Sigmoid colon (tissue), 4 donors: ENCODE measurements around the gene BTNL3.

Experiments
- EP300 ChIP-seq, 4 donors: sonication (generic); formaldehyde crosslinking; IDR thresholded peaks; one replicate each; pipeline ENCODE4 v1.6.1; 2017; ENCODE audit warnings: antibody characterized with exemption in 4 of 4
- POLR2A ChIP-seq, 2 donors: fragments of 450-650 bp; IDR thresholded peaks; one replicate each; pipeline ENCODE4 v1.6.1; 2016; ENCODE audit warnings: antibody characterized with exemption in 2 of 2, mild to moderate bottlenecking in 2 of 2, moderate library complexity in 2 of 2
- POLR2AphosphoS5 ChIP-seq, 4 donors: sonication (generic); formaldehyde crosslinking; IDR thresholded peaks; one replicate each; pipeline ENCODE4 v1.6.1; 2017; ENCODE audit warnings: antibody characterized with exemption in 4 of 4
- TF ChIP-seq, protein P1 (sequence below), 4 experiments: fragments of 450-650 bp in 3 of 4; fragments of 200-600 bp in 1 of 4; IDR thresholded peaks; one replicate each; pipeline ENCODE4 v1.5.1; 2016 to 2019; ENCODE audit warnings: antibody characterized with exemption in 4 of 4, mild to moderate bottlenecking in 3 of 4, moderate library complexity in 2 of 4

DNA sequence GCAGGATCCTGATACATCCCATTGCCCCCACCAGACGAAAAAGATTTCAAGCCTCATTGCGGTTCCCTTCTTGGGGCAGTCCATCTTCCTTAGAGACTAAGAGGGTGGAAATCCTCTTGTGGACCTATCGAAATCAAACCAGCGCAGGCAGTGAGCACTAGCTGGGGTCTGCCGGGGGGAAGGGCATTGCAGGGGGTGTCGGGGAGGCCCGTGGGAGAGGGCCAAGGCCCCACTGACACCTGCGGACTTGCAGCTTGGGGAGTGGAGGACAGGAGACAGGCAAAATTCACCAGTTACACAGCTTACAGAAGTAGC, 51.9 kb downstream of the BTNL3 start:
- TF ChIP-seq, protein P1, sequence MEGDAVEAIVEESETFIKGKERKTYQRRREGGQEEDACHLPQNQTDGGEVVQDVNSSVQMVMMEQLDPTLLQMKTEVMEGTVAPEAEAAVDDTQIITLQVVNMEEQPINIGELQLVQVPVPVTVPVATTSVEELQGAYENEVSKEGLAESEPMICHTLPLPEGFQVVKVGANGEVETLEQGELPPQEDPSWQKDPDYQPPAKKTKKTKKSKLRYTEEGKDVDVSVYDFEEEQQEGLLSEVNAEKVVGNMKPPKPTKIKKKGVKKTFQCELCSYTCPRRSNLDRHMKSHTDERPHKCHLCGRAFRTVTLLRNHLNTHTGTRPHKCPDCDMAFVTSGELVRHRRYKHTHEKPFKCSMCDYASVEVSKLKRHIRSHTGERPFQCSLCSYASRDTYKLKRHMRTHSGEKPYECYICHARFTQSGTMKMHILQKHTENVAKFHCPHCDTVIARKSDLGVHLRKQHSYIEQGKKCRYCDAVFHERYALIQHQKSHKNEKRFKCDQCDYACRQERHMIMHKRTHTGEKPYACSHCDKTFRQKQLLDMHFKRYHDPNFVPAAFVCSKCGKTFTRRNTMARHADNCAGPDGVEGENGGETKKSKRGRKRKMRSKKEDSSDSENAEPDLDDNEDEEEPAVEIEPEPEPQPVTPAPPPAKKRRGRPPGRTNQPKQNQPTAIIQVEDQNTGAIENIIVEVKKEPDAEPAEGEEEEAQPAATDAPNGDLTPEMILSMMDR (IDR thresholded peaks at IDR 0.05): no peak
- TF ChIP-seq POLR2A (IDR thresholded peaks at IDR 0.05) (no peak), EP300 (IDR thresholded peaks at IDR 0.05) (no peak), POLR2AphosphoS5 (IDR thresholded peaks at IDR 0.05) (no peak)
